Astrocyte (in vitro differentiated cells and primary cell): ENCODE results near the gene PPP2R3C.

Source experiments
- CTCF ChIP-seq: IDR thresholded peaks from 2 replicates; pipeline ENCODE4 v1.5.1; 2011; ENCODE audit warnings: low read depth, mild to moderate bottlenecking, inconsistent platforms, low read length, moderate library complexity; ENCODE audit not compliant: insufficient read depth
- EZH2 ChIP-seq: IDR thresholded peaks from 2 replicates; pipeline ENCODE4 v1.6.1; 2012; ENCODE audit warnings: mild to moderate bottlenecking, low read length, inconsistent platforms; ENCODE audit not compliant: insufficient read depth

- TF ChIP-seq CTCF (no peak), EZH2 (no peak)
Measured at GRCh38 chr14:35112641-35113040, 9.1 kb downstream of the PPP2R3C start.
